Stimulated activated CD8-positive, alpha-beta memory T cell treated with anti-CD3 and anti-CD28 coated beads, Interleukin-12 subunit alpha, Interleukin-12 subunit beta, amount 100 ng/mL, for 24 hours (primary cell): ENCODE data around the gene MMP15.

ENCODE experiments used
- DNase-seq: peaks from one replicate; pipeline ENCODE4 v3.0.0-alpha.2; 2020; ENCODE audit errors: extremely low read depth

The MMP15 gene

DNA sequence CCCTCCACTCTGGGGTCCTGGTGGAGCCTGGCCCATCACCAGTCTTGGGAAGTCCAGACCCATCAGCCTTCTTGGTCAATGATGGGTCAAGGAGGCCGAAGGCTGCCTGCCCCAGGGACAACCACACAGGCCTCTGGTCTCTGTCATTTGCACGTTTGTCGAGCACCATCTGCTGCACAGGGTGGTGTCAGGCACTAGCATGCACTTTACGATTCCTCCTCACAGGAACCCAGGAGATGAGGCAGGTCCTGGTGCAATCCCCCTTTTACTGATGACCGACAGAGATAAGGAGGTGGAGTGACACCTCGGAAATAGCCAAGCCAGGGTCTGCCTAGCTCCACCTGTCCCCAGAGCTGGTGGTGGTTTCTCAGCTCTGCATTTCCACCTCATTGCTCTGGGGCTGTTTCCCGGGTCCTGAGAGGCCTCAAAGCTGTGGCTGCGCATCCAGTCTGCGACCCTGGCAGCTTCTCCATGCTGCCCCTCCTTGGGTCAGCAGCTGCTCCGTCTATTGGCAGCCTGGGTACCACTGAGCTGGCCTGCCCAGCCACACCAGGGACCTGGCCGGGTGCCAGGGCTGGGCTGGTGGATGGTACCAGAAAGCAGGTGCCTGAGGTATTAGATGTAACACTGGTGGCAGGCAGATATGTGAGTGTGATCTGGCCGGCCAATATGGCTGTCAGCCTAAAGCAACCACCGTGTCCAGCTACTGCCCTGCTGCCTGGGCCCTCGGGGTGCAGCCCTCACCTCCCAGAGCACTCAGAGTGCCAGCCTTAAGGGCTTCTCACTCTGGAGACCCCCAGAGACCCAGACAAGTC, 10.0 kb downstream of the MMP15 start:
- no peak for DNase-seq

DNA sequence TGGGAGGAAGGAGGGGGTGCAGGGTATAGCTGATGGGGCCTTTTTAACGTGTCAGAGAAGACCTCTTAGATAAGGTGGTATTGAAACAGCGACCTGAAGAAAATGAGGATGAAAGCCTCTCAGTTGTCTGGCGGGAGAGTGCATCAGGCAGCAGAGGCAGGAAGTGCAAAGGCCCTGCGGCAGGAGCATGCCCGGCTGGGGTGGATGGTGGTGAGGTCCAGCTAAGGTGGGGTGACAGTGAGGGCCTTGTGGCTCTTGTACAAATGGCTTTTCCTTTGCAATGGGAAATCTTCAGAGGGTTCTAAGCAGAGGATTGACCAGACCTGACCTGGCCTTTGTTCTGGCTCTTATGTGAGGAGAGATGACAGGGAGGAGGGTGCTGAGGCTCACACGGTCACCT, 11.4 kb downstream of the MMP15 start:
- DNase-seq, result no peak

GRCh38 chr16:58037365-58038057, 12.0 kb downstream of the MMP15 start:
- DNase-seq, result no peak

DNA sequence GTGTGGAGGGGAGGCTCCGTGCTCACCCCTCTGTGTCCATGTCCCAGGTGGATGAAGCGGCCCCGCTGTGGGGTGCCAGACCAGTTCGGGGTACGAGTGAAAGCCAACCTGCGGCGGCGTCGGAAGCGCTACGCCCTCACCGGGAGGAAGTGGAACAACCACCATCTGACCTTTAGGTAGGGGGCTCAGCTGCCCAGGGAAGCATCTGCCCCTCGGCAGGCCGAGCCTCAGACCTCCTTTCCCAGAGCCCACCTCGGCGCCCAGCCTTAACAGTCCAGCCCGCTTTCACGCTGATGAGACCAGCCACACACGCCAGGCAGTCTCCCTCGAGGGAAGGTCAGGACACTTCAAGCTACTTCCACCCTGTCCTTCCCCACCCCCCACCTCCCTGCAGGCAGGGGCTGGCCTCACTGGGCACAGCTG, 12.7 kb downstream of the MMP15 start:
- DNase-seq, result no peak

DNA sequence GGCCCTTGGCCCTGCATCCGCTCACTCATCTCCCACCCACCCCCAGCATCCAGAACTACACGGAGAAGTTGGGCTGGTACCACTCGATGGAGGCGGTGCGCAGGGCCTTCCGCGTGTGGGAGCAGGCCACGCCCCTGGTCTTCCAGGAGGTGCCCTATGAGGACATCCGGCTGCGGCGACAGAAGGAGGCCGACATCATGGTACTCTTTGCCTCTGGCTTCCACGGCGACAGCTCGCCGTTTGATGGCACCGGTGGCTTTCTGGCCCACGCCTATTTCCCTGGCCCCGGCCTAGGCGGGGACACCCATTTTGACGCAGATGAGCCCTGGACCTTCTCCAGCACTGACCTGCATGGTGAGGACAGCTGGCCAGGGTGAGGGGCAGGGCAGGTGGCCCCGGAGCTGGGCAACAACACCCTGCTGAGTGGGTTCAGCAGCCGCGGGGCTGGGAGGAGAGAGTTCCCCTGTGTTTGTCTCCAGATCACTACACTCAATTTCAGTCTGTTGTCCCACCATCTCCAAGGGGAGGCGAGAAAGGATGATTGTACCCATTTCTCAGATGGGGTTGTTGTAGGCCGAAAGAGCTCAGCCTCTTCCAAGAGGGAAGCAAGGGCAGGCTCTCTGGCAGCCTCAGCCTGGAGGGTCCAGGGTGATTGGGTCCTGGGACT, 14.4 kb downstream of the MMP15 start:
- DNase-seq, result no peak

GRCh38 chr16:58040496-58040846, 14.9 kb downstream of the MMP15 start:
- DNase-seq, result no peak

DNA sequence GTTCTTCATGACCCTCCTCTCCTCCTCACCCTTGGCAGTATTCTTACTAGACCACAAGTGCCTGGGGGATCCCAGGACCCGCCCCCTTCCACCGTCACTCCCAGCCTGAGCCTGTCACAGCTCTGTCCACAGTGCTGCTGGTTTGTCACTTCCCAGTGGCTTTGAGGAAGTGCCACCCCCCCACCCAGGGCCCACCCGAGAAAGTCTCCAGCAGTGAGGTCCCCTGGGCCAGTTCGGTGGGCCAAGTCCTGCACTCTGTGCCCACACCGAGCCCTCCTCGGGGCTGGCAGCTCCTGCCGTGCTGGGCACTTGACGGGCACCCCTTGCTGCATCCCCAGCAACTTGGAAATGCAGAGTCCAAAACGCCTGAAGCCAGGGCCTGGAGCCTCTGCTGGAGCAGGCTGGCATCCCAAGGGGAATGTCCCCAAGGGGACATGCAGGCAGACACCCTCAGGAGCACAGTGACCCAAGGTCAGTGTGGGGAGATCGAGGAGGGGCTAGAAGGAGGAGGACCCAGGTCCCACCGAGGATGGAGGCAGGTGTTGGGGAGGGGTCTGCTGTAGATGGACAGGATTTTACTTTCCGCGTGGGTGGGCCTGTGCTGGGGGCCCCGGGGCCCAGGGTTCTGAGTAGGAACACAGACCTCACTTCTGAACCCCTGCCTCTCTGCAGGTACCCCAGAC, 15.5 kb downstream of the MMP15 start:
- DNase-seq, result no peak

DNA sequence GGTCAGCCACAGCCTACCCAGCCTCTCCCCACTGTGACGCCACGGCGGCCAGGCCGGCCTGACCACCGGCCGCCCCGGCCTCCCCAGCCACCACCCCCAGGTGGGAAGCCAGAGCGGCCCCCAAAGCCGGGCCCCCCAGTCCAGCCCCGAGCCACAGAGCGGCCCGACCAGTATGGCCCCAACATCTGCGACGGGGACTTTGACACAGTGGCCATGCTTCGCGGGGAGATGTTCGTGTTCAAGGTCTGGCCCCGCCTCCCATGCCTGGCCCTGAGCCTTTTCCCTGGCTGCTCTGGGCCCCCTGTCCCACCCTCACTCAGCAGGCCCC, 16.0 kb downstream of the MMP15 start:
- DNase-seq, result no peak

- DNase-seq, result no peak
Measured at GRCh38 chr16:58042001-58042885, 16.7 kb downstream of the MMP15 start.

DNA sequence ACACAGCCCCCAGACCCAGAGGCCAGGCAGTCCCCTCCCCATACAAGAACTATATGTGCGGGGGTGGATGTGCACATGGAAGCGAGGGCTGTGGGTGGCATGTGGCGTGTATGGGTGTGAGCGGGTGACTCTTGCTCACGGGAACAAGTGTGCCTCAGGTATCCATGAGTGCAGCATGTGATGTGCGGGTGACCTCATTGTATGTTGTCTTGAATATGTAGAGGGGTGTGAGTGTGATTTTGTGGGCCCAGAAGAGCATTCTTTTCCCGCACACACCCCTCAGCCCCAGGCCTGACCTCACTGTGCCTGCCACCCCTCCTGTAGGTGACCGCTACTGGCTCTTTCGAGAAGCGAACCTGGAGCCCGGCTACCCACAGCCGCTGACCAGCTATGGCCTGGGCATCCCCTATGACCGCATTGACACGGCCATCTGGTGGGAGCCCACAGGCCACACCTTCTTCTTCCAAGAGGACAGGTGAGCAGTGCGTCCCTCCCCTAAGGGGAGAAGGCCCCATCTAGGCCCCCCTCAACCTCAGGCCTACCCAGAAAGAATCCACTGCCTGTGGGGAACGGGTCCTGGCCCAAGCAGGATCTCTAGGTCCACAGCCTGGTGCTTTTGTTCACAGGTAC, 17.4 kb downstream of the MMP15 start:
- no peak for DNase-seq

DNA sequence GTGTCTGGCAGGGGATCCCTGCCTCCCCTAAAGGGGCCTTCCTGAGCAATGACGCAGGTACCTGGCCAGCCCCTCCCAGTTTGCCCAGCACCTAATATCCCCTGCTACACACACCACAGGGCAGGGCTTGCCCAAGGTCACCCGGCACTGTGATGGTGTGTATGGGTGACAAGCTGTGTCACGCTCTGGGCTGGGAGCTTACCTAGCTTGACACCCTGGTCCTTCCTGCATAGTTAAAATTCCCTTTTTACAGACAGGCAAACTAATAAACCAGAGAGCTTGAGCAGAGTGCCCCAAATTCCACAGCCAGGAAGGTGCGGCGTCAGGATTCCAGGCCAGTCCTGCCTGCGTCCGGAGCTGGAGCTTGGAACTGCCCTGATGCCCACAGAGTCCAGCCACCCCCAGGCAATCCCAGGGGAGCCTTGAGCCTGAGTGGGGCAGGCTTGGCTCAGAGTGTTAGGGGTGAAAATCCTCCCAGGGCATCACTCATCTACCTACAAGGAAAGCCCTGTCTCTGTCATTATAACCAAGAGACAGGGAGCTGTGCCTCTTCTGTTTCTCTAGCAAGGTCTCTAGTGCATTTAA, 18.1 kb downstream of the MMP15 start:
- no peak for DNase-seq

DNA sequence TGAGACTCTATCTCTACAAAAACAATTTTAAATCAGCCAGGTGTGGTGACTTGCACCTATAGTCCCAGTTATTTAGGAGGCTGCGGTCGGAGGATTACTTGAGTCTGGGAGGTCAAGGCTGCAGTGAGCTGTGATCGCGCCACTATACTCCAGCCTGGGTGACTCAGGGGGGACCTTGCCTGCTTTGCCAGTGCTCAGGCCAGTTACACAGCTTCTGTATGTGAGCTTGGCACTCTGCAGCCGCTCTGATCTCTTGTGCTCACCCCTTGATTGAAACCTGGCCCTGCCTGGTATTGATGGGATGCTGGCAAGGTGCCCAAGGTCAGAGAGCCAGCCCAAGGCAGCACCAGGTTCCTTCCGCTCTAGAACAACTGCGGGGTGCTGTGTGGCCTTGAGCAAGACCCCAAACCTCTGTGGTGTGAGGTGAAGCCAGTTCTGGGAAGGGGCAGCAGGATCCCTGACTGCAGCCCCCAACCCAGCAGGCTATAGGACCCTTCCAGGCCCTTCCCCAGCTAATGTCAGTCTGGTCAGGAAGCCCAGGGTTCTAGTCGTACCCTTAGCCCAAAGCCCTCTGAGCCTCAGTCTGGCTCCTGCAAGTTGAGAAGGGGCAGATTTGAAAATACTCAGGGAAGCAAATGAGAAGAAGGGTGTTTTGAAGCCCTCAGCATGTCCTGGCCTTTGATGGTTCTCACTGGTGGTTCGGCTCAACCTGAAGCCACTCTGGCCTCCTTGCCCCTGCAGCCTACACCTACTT, 18.9 kb downstream of the MMP15 start:
- DNase-seq, result no peak

GRCh38 chr16:58045096-58045495, 19.5 kb downstream of the MMP15 start:
- no peak for DNase-seq

- no peak for DNase-seq
Measured at GRCh38 chr16:58046054-58046881, 20.7 kb downstream of the MMP15 start.

DNA sequence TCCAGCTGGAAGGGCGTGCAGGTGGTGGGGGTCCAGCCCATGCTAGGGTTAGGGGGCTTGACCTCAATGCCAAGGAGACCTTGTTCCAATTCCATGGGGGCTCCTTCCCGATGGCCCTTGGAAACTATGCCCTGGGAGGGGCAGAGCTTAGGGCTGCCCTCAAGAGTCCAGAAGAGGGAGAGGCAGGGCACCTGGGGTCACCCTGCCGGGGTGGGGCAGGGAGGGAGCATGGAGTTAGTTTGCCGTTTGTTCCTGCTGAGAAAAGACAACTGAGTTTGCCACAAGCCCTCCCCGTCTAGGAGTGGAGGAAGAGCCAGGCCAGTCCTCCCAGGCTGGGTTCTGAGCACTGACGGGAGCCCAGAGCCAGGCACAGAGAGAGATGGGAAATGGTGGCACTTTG, 21.4 kb downstream of the MMP15 start:
- no peak for DNase-seq

GRCh38 chr16:58047557-58048348, 22.2 kb downstream of the MMP15 start:
- DNase-seq, result no peak

- DNase-seq, result no peak
Measured at GRCh38 chr16:58048494-58049231, 23.1 kb downstream of the MMP15 start.
